Loucy (cell line): Measurements from ENCODE around the gene C20orf204.
"Not testable (repeated sequence)": the region's sequence is repeated elsewhere in the genome, so short reads cannot be mapped to it uniquely, and the experiment has no call there.

Experiments
- H2AFZ ChIP-seq: fragments of 200-600 bp; sonication (generic); 2 replicates; pipeline ENCODE4 v1.6.0; 2016; ENCODE audit warnings: antibody characterized with exemption, mild to moderate bottlenecking, low read length, moderate library complexity
- H3F3A ChIP-seq: fragments of 200-600 bp; 2 replicates; pipeline ENCODE4 v1.6.0; 2016; ENCODE audit warnings: antibody characterized with exemption, low read depth, mild to moderate bottlenecking
- H3K27me3 ChIP-seq: fragments of 200-600 bp; sonication (generic); 2 replicates; pipeline ENCODE4 v1.6.1; 2014; ENCODE audit warnings: low read length, mild to moderate bottlenecking; ENCODE audit not compliant: insufficient read depth, poor library complexity, severe bottlenecking
- H3K36me3 ChIP-seq: fragments of 200-600 bp; sonication (generic); 2 replicates; pipeline ENCODE4 v1.6.1; 2016; ENCODE audit warnings: low read length; ENCODE audit not compliant: insufficient read depth
- H3K4me1 ChIP-seq: fragments of 200-600 bp; sonication (generic); 2 replicates; pipeline ENCODE4 v1.5.1; 2014; ENCODE audit warnings: low read length, mild to moderate bottlenecking; ENCODE audit not compliant: insufficient read depth, poor library complexity, severe bottlenecking
- H3K4me2 ChIP-seq: fragments of 200-600 bp; sonication (generic); 2 replicates; pipeline ENCODE4 v1.6.0; 2014; ENCODE audit warnings: antibody characterized with exemption, low read length, low read depth, mild to moderate bottlenecking; ENCODE audit not compliant: poor library complexity, severe bottlenecking
- H3K4me3 ChIP-seq: fragments of 200-600 bp; sonication (generic); 2 replicates; pipeline ENCODE4 v1.5.1; 2014; ENCODE audit warnings: low read length, mild to moderate bottlenecking, mixed read lengths; ENCODE audit not compliant: poor library complexity, severe bottlenecking
- H3K79me2 ChIP-seq: fragments of 200-600 bp; sonication (generic); 2 replicates; pipeline ENCODE4 v1.6.1; 2014; ENCODE audit warnings: low read length; ENCODE audit not compliant: insufficient read depth
- H3K9ac ChIP-seq: fragments of 200-600 bp; sonication (generic); 2 replicates; pipeline ENCODE4 v1.6.0; 2014; ENCODE audit warnings: mild to moderate bottlenecking, low read depth, low read length, moderate library complexity; ENCODE audit not compliant: poor library complexity, severe bottlenecking
- H3K9me2 ChIP-seq: fragments of 200-600 bp; sonication (generic); replicated peaks from 2 replicates; pipeline ENCODE4 v1.6.1; 2016; ENCODE audit warnings: low read depth, low read length, mixed read lengths
- H3K9me3 ChIP-seq: fragments of 200-600 bp; sonication (generic); 2 replicates; pipeline ENCODE4 v1.6.1; 2014; ENCODE audit warnings: mild to moderate bottlenecking, antibody characterized with exemption, low read length, low read depth; ENCODE audit not compliant: insufficient read depth
- H4K20me1 ChIP-seq: fragments of 200-600 bp; sonication (generic); 2 replicates; pipeline ENCODE4 v1.6.0; 2014; ENCODE audit warnings: antibody characterized with exemption, low read length, mild to moderate bottlenecking; ENCODE audit not compliant: insufficient read depth, poor library complexity, severe bottlenecking
- CTCF ChIP-seq: fragments of 200-600 bp; sonication (generic); conservative IDR thresholded peaks from 2 replicates; pipeline ENCODE4 v1.5.1; 2014; ENCODE audit warnings: mild to moderate bottlenecking, antibody characterized with exemption, low read length
- EZH2phosphoT487 ChIP-seq: fragments of 200-600 bp; IDR thresholded peaks from 2 replicates; pipeline ENCODE4 v1.6.1; 2018; ENCODE audit warnings: antibody characterized with exemption, mild to moderate bottlenecking, moderate library complexity, borderline replicate concordance

Gene C20orf204

GRCh38 chr20:64086801-64087200 is 50.8 kb downstream of the C20orf204 start:
- Histone ChIP-seq H3K9ac (no peak overlapping the region), H3K36me3 (no peaks in the 10 kb centered on the region), H3K9me3 (no peaks in the 10 kb centered on the region), H3K4me2 (no peak overlapping the region), H3K4me1 (peaks cover 18% of the 10 kb centered on the region), H3F3A (0 out of 2 replicates have a peak, but pooled peaks cover 3% of the 10 kb centered on the region), H2AFZ (no peak overlapping the region), H3K79me2 (no peaks in the 10 kb centered on the region), H4K20me1 (no peaks in the 10 kb centered on the region), H3K4me3 (no peak overlapping the region), H3K27me3 (no peaks in the 10 kb centered on the region), H3K9me2 (no peaks in the 10 kb centered on the region)
- TF ChIP-seq EZH2phosphoT487, result no peak
- no peak for TF ChIP-seq CTCF

- not testable (repeated sequence) for H3K79me2 ChIP-seq, H3K9me3 ChIP-seq, H2AFZ ChIP-seq, H3K9me2 ChIP-seq, H3K9ac ChIP-seq, H4K20me1 ChIP-seq, H3F3A ChIP-seq, H3K4me3 ChIP-seq, H3K27me3 ChIP-seq, H3K4me2 ChIP-seq, H3K36me3 ChIP-seq
- peaks cover 14% of the 10 kb centered on the region for H3K4me1 ChIP-seq
These were observed 51.3 kb downstream of the C20orf204 start for GRCh38 chr20:64087226-64087825.

- not testable (repeated sequence) for H2AFZ ChIP-seq, H4K20me1 ChIP-seq, H3K4me2 ChIP-seq, H3K9me2 ChIP-seq, H3K9me3 ChIP-seq, H3K79me2 ChIP-seq, H3K4me3 ChIP-seq, H3K36me3 ChIP-seq, H3K27me3 ChIP-seq, H3K9ac ChIP-seq, H3K4me1 ChIP-seq, H3F3A ChIP-seq
These were observed 52.6 kb downstream of the C20orf204 start for GRCh38 chr20:64088586-64088985.
